ENCODE results near the gene LCMT1.

The LCMT1 gene

DNA sequence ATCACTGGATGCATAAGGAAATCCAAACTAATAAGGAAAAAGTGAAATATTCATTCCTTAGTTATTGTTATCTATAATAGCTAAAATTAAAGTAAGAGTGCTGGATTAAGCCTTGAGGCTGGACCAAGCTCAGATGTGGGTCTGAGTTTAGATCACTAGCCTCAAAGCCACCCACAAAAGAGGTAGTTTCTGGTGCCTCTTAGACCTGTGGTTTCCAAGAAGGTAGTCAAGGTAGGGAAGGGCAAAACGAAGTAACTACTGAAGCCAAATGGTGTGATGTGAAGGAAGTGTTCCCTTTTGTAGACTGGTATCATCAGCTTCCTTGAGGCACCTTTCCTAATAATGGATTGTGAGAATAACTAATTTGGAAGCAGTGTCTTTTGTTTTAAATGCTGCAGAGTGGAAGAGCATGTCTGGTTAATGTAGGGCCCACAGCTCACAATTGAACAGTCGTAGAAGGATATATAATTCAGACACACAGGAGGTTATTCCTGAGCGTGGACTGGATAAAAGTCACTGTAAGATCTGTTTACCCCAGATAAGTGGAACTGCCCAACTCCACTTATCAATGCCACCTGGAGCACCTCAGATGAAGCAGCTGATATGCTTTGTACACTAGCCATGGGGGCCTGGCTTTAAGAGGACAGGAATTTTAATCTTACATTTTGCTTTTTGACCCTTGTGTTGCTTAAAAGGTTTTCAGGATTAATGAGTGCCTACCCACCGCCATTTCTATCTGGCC lies 31.7 kb upstream of the LCMT1 start:
- H3K4me1 ChIP-seq (ENCODE audit: control insufficient read depth, insufficient read depth, low read length) = no peaks in the 10 kb centered on the region
- no peak overlapping the region for H3K27ac ChIP-seq (ENCODE audit: low read depth, low read length)
- no peaks in the 10 kb centered on the region for H3K27me3 ChIP-seq (ENCODE audit: control insufficient read depth, insufficient read depth, low read length)
- no peaks in the 10 kb centered on the region for H3K36me3 ChIP-seq (ENCODE audit: control insufficient read depth, insufficient read depth, low read length)
- H3K4me3 ChIP-seq (ENCODE audit: low read depth, low read length) = no peak overlapping the region
- no peak overlapping the region for H3K9ac ChIP-seq (ENCODE audit: low read length)
- peaks cover 12% of the 10 kb centered on the region; the same call in 1 of the 2 replicates for H3K9me3 ChIP-seq (ENCODE audit: control insufficient read depth, insufficient read depth, low read depth, low read length)

DNA sequence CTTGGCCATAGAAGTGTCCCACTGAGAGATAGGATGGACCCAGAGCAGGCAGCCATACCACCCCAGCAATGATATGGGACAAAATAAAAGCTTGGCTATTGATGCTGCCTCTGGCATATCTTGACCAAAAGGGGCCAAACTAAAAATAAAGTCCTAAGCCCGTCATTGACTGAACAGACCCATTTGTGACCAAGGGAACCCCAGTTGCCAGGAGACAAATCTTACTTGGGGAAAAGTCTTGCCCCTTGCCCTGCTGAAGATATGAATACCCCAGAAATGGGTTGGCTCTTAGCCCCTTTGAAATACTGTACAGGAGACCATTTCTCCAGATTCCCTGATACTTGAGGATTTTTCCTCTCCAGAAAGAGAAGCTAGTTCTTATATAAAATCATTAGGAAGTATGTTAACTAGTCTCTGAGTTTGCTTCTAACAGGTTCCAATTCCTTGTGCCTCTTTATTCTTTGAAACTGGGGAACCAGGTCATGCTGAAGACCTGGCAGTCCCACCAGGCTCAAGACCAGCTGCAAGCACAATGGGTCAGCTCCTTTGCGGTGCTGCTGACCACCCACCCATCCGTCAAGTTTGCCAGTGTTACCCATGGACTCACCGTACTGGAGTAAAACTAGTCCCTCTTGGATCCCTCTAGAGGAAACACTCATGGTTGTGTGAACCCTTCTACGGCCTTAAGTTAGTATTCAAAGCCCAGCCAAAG lies 31.0 kb upstream of the LCMT1 start:
- Histone ChIP-seq H3K27ac (ENCODE audit: low read depth, low read length) (no peak overlapping the region), H3K4me3 (ENCODE audit: low read depth, low read length) (no peak overlapping the region), H3K4me1 (ENCODE audit: control insufficient read depth, insufficient read depth, low read length) (no peaks in the 10 kb centered on the region), H3K27me3 (ENCODE audit: control insufficient read depth, insufficient read depth, low read length) (no peaks in the 10 kb centered on the region), H3K36me3 (ENCODE audit: control insufficient read depth, insufficient read depth, low read length) (no peaks in the 10 kb centered on the region), H3K9me3 (ENCODE audit: control insufficient read depth, insufficient read depth, low read depth, low read length) (peaks cover 12% of the 10 kb centered on the region; the same call in 1 of the 2 replicates), H3K9ac (ENCODE audit: low read length) (no peak overlapping the region)

DNA sequence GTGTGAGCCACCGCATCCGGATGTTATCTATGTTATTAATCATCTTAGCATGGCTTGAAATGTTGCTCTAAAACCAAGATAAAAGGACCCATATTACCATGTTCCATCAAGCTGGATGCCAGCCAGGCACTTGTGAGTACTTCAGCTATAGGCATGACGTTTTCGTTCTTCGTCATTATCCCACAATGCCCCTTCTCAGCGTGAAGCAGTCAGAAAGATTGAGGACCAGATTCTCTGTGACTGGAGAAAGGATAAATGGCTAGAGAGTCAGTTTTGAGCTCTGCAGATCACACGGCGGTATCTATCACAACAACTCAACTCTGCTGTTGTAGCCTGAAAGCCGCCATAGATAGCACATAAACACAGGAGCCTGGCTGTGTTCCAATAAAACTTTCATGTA lies 29.8 kb upstream of the LCMT1 start:
- Histone ChIP-seq H3K9ac (ENCODE audit: low read length) (no peak overlapping the region), H3K27ac (ENCODE audit: low read depth, low read length) (no peak overlapping the region), H3K27me3 (ENCODE audit: control insufficient read depth, insufficient read depth, low read length) (no peaks in the 10 kb centered on the region), H3K4me3 (ENCODE audit: low read depth, low read length) (no peak overlapping the region), H3K4me1 (ENCODE audit: control insufficient read depth, insufficient read depth, low read length) (no peaks in the 10 kb centered on the region), H3K36me3 (ENCODE audit: control insufficient read depth, insufficient read depth, low read length) (no peaks in the 10 kb centered on the region), H3K9me3 (ENCODE audit: control insufficient read depth, insufficient read depth, low read depth, low read length) (peaks cover 12% of the 10 kb centered on the region; the same call in 1 of the 2 replicates)

DNA sequence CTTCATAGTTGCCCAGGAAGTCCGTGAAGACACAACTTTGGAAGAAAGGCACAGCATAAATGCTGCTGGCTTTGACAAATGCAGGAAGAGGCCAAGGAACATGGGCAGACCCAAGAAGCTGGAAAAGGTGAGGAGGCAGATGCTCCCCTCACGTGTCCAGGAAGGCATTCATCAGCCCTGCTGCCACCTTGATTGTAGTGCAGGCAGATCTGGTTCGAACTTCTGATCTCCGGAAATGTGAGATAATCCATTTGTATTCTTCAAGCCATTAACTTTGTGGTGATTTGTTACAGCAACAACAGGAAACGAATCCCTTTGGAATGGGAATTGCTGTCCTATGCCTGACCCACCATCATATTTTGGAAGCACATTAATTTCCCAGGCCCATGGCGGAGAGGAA lies 28.5 kb upstream of the LCMT1 start:
- Histone ChIP-seq H3K36me3 (ENCODE audit: control insufficient read depth, insufficient read depth, low read length) (no peaks in the 10 kb centered on the region), H3K9me3 (ENCODE audit: control insufficient read depth, insufficient read depth, low read depth, low read length) (peaks cover 10% of the 10 kb centered on the region; the same call in 1 of the 2 replicates), H3K27me3 (ENCODE audit: control insufficient read depth, insufficient read depth, low read length) (no peaks in the 10 kb centered on the region), H3K4me1 (ENCODE audit: control insufficient read depth, insufficient read depth, low read length) (no peaks in the 10 kb centered on the region), H3K9ac (ENCODE audit: low read length) (no peak overlapping the region), H3K27ac (ENCODE audit: low read depth, low read length) (no peak overlapping the region), H3K4me3 (ENCODE audit: low read depth, low read length) (no peak overlapping the region)

DNA sequence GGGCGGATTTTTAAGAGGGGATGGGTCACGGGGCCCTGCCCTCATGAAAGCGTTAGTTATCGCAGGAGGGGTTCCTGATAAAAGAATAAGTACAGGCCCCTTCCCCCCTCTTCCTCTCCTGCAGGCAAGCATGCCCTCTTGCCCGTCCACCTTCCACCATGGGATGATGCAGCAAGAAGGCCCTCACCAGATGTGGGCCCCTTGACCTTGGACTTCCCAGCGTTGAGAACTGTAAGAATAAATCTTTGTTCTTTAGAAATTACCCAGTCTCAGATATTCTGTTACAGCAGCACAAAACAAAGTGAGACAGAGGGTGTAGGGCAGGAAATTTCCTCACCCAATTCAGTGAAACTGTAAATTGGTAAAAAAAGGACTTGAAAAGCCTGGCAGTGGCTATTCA lies 27.8 kb upstream of the LCMT1 start:
- H3K27me3 ChIP-seq (ENCODE audit: control insufficient read depth, insufficient read depth, low read length) = no peaks in the 10 kb centered on the region
- H3K4me3 ChIP-seq (ENCODE audit: low read depth, low read length) = no peak overlapping the region
- no peak overlapping the region for H3K9ac ChIP-seq (ENCODE audit: low read length)
- no peaks in the 10 kb centered on the region for H3K4me1 ChIP-seq (ENCODE audit: control insufficient read depth, insufficient read depth, low read length)
- no peak overlapping the region for H3K27ac ChIP-seq (ENCODE audit: low read depth, low read length)
- peaks cover 5% of the 10 kb centered on the region; the same call in 1 of the 2 replicates for H3K9me3 ChIP-seq (ENCODE audit: control insufficient read depth, insufficient read depth, low read depth, low read length)
- H3K36me3 ChIP-seq (ENCODE audit: control insufficient read depth, insufficient read depth, low read length) = no peaks in the 10 kb centered on the region

DNA sequence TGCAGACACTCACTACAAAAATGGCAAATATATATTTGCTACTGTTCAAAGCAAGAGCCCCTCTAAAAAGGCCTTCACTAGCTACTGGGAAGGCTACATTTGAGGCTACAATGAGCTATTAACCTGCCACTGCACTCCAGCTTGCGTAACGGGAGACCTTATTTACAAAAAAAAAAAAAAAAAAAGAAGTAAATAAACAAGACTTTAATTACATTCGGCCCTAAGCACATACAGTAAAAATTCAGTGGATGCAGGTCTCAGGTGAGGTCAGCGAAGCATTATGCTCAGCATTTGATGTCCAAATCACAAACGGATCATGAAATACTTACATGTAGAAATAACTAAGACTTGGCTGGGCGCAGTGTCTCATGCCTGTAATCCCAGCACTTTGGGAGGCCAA lies 26.7 kb upstream of the LCMT1 start:
- H3K36me3 ChIP-seq (ENCODE audit: control insufficient read depth, insufficient read depth, low read length) = no peaks in the 10 kb centered on the region
- no peaks in the 10 kb centered on the region for H3K4me1 ChIP-seq (ENCODE audit: control insufficient read depth, insufficient read depth, low read length)
- H3K4me3 ChIP-seq (ENCODE audit: low read depth, low read length) = no peak overlapping the region
- H3K27me3 ChIP-seq (ENCODE audit: control insufficient read depth, insufficient read depth, low read length) = no peaks in the 10 kb centered on the region
- no peak overlapping the region for H3K9ac ChIP-seq (ENCODE audit: low read length)
- H3K27ac ChIP-seq (ENCODE audit: low read depth, low read length) = no peak overlapping the region
- no peaks in the 10 kb centered on the region for H3K9me3 ChIP-seq (ENCODE audit: control insufficient read depth, insufficient read depth, low read depth, low read length)

DNA sequence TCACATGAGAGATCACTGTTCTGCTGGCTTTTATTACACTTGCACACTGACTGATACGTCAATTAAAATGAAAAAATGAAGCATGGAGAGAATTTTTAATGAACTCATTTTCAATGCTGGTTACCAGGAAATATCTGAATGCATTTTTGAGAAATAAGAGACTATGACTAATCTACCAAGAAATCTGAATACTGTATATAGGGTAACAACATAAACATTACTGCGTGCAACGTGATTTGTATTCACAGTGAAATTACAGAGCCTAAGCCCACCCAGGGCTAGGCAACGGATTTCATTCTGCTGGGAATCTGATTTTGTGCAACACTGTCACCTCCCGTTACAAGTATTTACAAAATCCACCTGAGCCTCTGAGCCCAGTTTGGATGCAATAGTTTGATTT lies 23.8 kb upstream of the LCMT1 start:
- no peaks in the 10 kb centered on the region for H3K4me1 ChIP-seq (ENCODE audit: control insufficient read depth, insufficient read depth, low read length)
- no peak overlapping the region for H3K27ac ChIP-seq (ENCODE audit: low read depth, low read length)
- no peaks in the 10 kb centered on the region for H3K9me3 ChIP-seq (ENCODE audit: control insufficient read depth, insufficient read depth, low read depth, low read length)
- H3K9ac ChIP-seq (ENCODE audit: low read length) = no peak overlapping the region
- H3K4me3 ChIP-seq (ENCODE audit: low read depth, low read length) = no peak overlapping the region
- H3K36me3 ChIP-seq (ENCODE audit: control insufficient read depth, insufficient read depth, low read length) = no peaks in the 10 kb centered on the region
- no peaks in the 10 kb centered on the region for H3K27me3 ChIP-seq (ENCODE audit: control insufficient read depth, insufficient read depth, low read length)

DNA sequence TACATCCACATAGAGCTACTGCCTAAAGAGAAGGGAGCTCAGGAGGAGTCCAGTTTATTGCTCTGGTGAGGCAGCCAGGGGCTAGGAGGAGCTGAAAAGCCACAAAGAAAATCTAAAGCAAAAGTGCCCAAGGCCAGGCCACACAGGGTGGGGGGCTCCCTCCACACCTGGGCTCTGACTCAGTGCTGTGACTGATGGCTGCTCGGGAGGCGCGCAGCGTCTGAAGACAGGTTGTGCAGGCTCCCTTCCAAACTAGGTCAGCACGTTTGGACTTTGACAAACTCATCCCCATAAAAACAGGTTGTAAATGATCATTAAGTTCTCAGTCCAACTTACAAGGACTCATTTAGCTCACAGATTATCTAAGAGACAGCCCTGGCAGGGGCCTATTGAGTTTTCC lies 22.2 kb upstream of the LCMT1 start:
- no peak overlapping the region for H3K27ac ChIP-seq (ENCODE audit: low read depth, low read length)
- no peak overlapping the region for H3K9ac ChIP-seq (ENCODE audit: low read length)
- H3K36me3 ChIP-seq (ENCODE audit: control insufficient read depth, insufficient read depth, low read length) = no peaks in the 10 kb centered on the region
- no peaks in the 10 kb centered on the region for H3K9me3 ChIP-seq (ENCODE audit: control insufficient read depth, insufficient read depth, low read depth, low read length)
- no peaks in the 10 kb centered on the region for H3K4me1 ChIP-seq (ENCODE audit: control insufficient read depth, insufficient read depth, low read length)
- H3K4me3 ChIP-seq (ENCODE audit: low read depth, low read length) = no peak overlapping the region
- peaks cover 4% of the 10 kb centered on the region; the same call in 1 of the 2 replicates for H3K27me3 ChIP-seq (ENCODE audit: control insufficient read depth, insufficient read depth, low read length)

DNA sequence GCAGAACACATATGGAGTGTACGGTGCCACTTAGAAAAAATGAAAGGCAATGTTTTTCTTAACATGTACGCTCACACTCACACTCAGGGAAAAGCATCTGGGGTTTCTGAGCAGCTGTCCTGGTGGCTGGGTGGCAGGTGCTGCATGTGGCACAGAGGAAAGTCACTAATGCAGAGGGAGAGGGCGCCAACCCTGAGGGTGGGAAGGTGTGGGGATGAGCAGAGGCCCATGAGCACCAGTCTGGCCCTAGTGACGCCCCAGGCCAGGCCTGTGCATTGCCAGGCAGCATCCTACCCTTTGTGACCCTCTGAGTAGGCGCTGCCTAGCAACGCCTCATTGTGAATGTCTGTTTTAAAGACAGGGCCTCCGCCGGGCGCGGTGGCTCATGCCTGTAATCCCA lies 19.1 kb upstream of the LCMT1 start:
- H3K4me3 ChIP-seq (ENCODE audit: low read depth, low read length) = no peak overlapping the region
- H3K9me3 ChIP-seq (ENCODE audit: control insufficient read depth, insufficient read depth, low read depth, low read length) = no peaks in the 10 kb centered on the region
- no peaks in the 10 kb centered on the region for H3K36me3 ChIP-seq (ENCODE audit: control insufficient read depth, insufficient read depth, low read length)
- no peaks in the 10 kb centered on the region for H3K4me1 ChIP-seq (ENCODE audit: control insufficient read depth, insufficient read depth, low read length)
- no peak overlapping the region for H3K27ac ChIP-seq (ENCODE audit: low read depth, low read length)
- peaks cover 20% of the 10 kb centered on the region; the same call in 1 of the 2 replicates for H3K27me3 ChIP-seq (ENCODE audit: control insufficient read depth, insufficient read depth, low read length)
- H3K9ac ChIP-seq (ENCODE audit: low read length) = no peak overlapping the region

DNA sequence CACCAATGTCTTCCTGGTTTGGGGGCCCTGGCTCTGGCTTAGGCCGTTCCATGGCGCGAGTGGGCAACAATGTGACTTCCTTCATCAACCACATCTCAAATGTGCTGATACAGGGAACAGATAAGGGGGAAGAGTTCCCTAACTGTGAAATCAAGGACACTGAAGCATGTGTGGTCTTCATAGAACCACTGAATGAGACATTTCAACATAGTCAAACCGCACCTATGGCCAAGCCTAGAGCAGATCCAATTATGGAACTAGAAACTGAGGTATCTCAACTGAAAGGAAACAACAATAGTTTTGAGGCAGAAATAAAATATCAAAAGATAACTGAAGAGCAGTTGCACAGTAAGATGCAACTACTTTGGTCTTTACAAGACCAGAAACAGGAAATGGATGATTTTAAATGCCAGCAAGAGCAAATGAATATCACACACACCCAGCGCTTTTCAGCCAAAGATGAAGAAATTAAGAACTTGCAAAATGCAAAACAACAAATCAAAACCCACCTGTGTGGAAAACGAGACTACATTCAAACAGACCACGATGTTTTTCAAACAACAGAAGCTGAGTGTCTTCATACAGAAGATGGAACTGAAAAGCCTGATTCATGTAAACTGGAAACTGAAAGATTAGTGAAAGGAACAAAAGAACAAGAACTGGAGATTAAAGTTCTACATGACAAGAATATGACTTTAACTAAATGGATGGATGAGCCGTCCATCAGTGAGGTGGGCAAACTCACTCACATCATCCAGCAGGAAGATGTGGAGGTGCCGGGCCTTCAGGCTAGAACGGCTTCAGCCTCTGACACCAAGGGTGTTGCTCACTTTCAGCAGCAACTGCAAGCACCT lies 18.1 kb upstream of the LCMT1 start:
- Histone ChIP-seq H3K27ac (ENCODE audit: low read depth, low read length) (no peak overlapping the region), H3K9ac (ENCODE audit: low read length) (no peak overlapping the region), H3K27me3 (ENCODE audit: control insufficient read depth, insufficient read depth, low read length) (peaks cover 23% of the 10 kb centered on the region; the same call in 1 of the 2 replicates), H3K4me3 (ENCODE audit: low read depth, low read length) (no peak overlapping the region), H3K9me3 (ENCODE audit: control insufficient read depth, insufficient read depth, low read depth, low read length) (no peaks in the 10 kb centered on the region), H3K4me1 (ENCODE audit: control insufficient read depth, insufficient read depth, low read length) (no peaks in the 10 kb centered on the region), H3K36me3 (ENCODE audit: control insufficient read depth, insufficient read depth, low read length) (no peaks in the 10 kb centered on the region)

DNA sequence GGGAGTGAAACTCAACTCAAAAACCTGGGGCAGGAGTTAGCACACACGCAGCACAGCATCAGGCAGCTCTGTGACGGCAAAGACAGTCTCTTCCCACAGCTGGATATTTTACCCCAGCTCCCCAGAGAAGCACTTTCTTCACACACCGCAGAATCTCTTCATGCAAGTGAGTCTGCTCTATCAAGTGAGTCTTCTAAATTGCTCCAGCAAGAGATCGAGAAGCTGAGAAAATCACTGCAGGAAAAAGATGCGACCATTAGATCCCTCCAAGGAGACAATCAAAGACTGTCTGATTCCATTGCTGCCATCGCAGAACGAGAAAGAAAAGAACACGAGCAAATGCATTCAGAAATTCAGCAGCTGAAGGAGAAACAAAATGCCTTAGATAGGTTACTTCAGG lies 16.9 kb upstream of the LCMT1 start:
- no peaks in the 10 kb centered on the region for H3K9me3 ChIP-seq (ENCODE audit: control insufficient read depth, insufficient read depth, low read depth, low read length)
- no peak overlapping the region for H3K27ac ChIP-seq (ENCODE audit: low read depth, low read length)
- no peaks in the 10 kb centered on the region for H3K4me1 ChIP-seq (ENCODE audit: control insufficient read depth, insufficient read depth, low read length)
- H3K9ac ChIP-seq (ENCODE audit: low read length) = no peak overlapping the region
- H3K36me3 ChIP-seq (ENCODE audit: control insufficient read depth, insufficient read depth, low read length) = no peaks in the 10 kb centered on the region
- no peak overlapping the region for H3K4me3 ChIP-seq (ENCODE audit: low read depth, low read length)
- peaks cover 23% of the 10 kb centered on the region; the same call in 1 of the 2 replicates for H3K27me3 ChIP-seq (ENCODE audit: control insufficient read depth, insufficient read depth, low read length)

Data from HUES6 (cell line).